H1 (cell line): ENCODE data around the gene PPFIBP2. TPM values are rescaled to one million over a fixed set of nuclear protein-coding genes. Genes with fewer than 3 reads are reported as not detected.

Experiments used
- CTCF ChIA-PET: fragments of 300-600 bp; sonication (Branson Sonifier 250); formaldehyde crosslinking; loops from one replicate; lab custom pipeline; 2021; ENCODE audit not compliant: partially characterized antibody; lab: Charles Lee
- POLR2A ChIA-PET: fragments of 300-600 bp; sonication (Branson Sonifier 250); formaldehyde crosslinking; loops from one replicate; lab custom pipeline; 2021; ENCODE audit warnings: inconsistent platforms; ENCODE audit not compliant: partially characterized antibody; lab: Charles Lee
- DNase-seq, 2 experiments: peaks; one replicate each; pipeline versions ENCODE4 v3.0.0 to v3.0.0-alpha.2; 2010 to 2022; ENCODE audit warnings: low spot score in 2 of 2, low read depth in 1 of 2, mixed read lengths in 1 of 2
- FAIRE-seq: peaks from 2 replicates; lab custom pipeline; 2011; peaks lifted over from hg19 to GRCh38; lab: Jason Lieb, UNC
- H2AFZ ChIP-seq: 2 replicates; pipeline ENCODE4 v1.8.1; 2012; ENCODE audit warnings: low read length, inconsistent platforms
- H2AK5ac ChIP-seq: 2 replicates; pipeline ENCODE4 v1.6.1; 2013; ENCODE audit warnings: low read depth, low read length
- H2BK120ac ChIP-seq: replicated peaks from 2 replicates; pipeline ENCODE3; 2013; ENCODE audit warnings: low read depth, low read length, inconsistent platforms
- H2BK12ac ChIP-seq: 2 replicates; pipeline ENCODE4 v1.6.1; 2013; ENCODE audit warnings: low read depth, low read length
- H2BK15ac ChIP-seq: 2 replicates; pipeline ENCODE4 v1.6.1; 2013; ENCODE audit warnings: low read length
- H2BK20ac ChIP-seq: 2 replicates; pipeline ENCODE4 v1.6.1; 2013; ENCODE audit warnings: low read length
- H2BK5ac ChIP-seq: 2 replicates; pipeline ENCODE4 v1.6.1; 2013; ENCODE audit warnings: low read depth, low read length
- H3K14ac ChIP-seq: 2 replicates; pipeline ENCODE4 v1.6.1; 2013; ENCODE audit warnings: inconsistent platforms; ENCODE audit not compliant: insufficient read length
- H3K18ac ChIP-seq: 2 replicates; pipeline ENCODE4 v1.6.1; 2013; ENCODE audit warnings: low read length; ENCODE audit errors: extremely low read depth
- H3K23ac ChIP-seq: 2 replicates; pipeline ENCODE4 v1.6.1; 2013; ENCODE audit warnings: inconsistent platforms; ENCODE audit not compliant: insufficient read length
- H3K23me2 ChIP-seq: 2 replicates; pipeline ENCODE4 v1.6.1; 2013; ENCODE audit warnings: low read depth, low read length
- H3K27ac ChIP-seq: 2 replicates; pipeline ENCODE4 v1.6.1; 2011; ENCODE audit warnings: low read depth, low read length, inconsistent platforms
- H3K27me3 ChIP-seq, 4 experiments: replicated peaks in 1 of 4; 1 replicate in 1 of 4; 2 replicates in 3 of 4; pipeline versions ENCODE4 v1.6.1 to v1.8.1; 2011 to 2013; ENCODE audit warnings: low read length in 3 of 4, mild to moderate bottlenecking in 3 of 4, inconsistent platforms in 2 of 4, mixed read lengths in 2 of 4, moderate library complexity in 1 of 4; ENCODE audit not compliant: control insufficient read depth in 3 of 4, insufficient read depth in 3 of 4; ENCODE audit errors: extremely low read depth in 1 of 4
- H3K36me3 ChIP-seq, 4 experiments: 2 replicates each; pipeline versions ENCODE4 v1.6.1 to v1.8.1; 2011 to 2013; ENCODE audit warnings: mild to moderate bottlenecking in 4 of 4, low read length in 3 of 4, moderate library complexity in 2 of 4, control low read depth in 1 of 4, inconsistent platforms in 1 of 4; ENCODE audit not compliant: insufficient read depth in 4 of 4, control insufficient read depth in 2 of 4
- H3K4ac ChIP-seq: replicated peaks from 2 replicates; pipeline ENCODE3; 2013; ENCODE audit warnings: low read length, low read depth, mixed read lengths, inconsistent platforms; ENCODE audit not compliant: insufficient read length
- H3K4me1 ChIP-seq, 4 experiments: replicated peaks in 1 of 4; 1 replicate in 1 of 4; 2 replicates in 3 of 4; pipeline versions ENCODE4 v1.6.1 to v1.8.1; 2011 to 2013; ENCODE audit warnings: low read length in 3 of 4, inconsistent platforms in 2 of 4, mixed read lengths in 1 of 4; ENCODE audit not compliant: insufficient read depth in 4 of 4, control insufficient read depth in 3 of 4
- H3K4me2 ChIP-seq, 2 experiments: 2 replicates each; pipeline versions ENCODE4 v1.6.1 to v1.8.1; 2011 to 2013; ENCODE audit warnings: low read depth in 2 of 2, low read length in 2 of 2, control low read depth in 1 of 2, inconsistent platforms in 1 of 2, mild to moderate bottlenecking in 1 of 2; ENCODE audit not compliant: insufficient read depth in 1 of 2
- H3K4me3 ChIP-seq, 4 experiments: fragments of 200-600, 300-600 bp in 1 of 4; sonication (generic), shearing (Covaris generic), sonication (Bioruptor Twin) in 1 of 4; 2 replicates each; pipeline versions ENCODE4 v1.5.1 to v1.8.1; 2011 to 2016; ENCODE audit warnings: low read length in 4 of 4, low read depth in 3 of 4, control low read depth in 2 of 4, inconsistent platforms in 2 of 4, mild to moderate bottlenecking in 2 of 4, mixed read lengths in 1 of 4, moderate library complexity in 1 of 4; ENCODE audit not compliant: insufficient read depth in 2 of 4; ENCODE audit errors: extremely low read depth in 1 of 4
- H3K56ac ChIP-seq: replicated peaks from 2 replicates; pipeline ENCODE3; 2013; ENCODE audit warnings: low read depth, mild to moderate bottlenecking, mixed read lengths, low read length, inconsistent platforms; ENCODE audit not compliant: insufficient read length
- H3K79me1 ChIP-seq: 2 replicates; pipeline ENCODE4 v1.6.1; 2013; ENCODE audit warnings: low read depth, low read length, control low read depth
- H3K79me2 ChIP-seq, 2 experiments: 2 replicates each; pipeline versions ENCODE4 v1.6.1 to v1.8.1; 2012 to 2013; ENCODE audit warnings: low read length in 2 of 2, mild to moderate bottlenecking in 2 of 2, inconsistent platforms in 1 of 2; ENCODE audit not compliant: insufficient read depth in 2 of 2, control insufficient read depth in 1 of 2
- H3K9ac ChIP-seq, 4 experiments: replicated peaks in 1 of 4; 1 replicate in 1 of 4; 2 replicates in 3 of 4; pipeline versions ENCODE4 v1.6.1 to v1.8.1; 2011 to 2013; ENCODE audit warnings: low read depth in 3 of 4, low read length in 3 of 4, control low read depth in 2 of 4, mild to moderate bottlenecking in 2 of 4, moderate library complexity in 2 of 4, inconsistent platforms in 1 of 4; ENCODE audit errors: extremely low read depth in 1 of 4
- H3K9me3 ChIP-seq, 2 experiments: 2 replicates each; pipeline versions ENCODE4 v1.6.1 to v1.8.1; 2012 to 2013; ENCODE audit warnings: mild to moderate bottlenecking in 2 of 2, moderate library complexity in 2 of 2, control low read depth in 1 of 2, inconsistent platforms in 1 of 2, low read depth in 1 of 2, low read length in 1 of 2, mixed read lengths in 1 of 2; ENCODE audit not compliant: insufficient read depth in 2 of 2
- H4K20me1 ChIP-seq, 2 experiments: replicated peaks in 1 of 2; 2 replicates each; pipeline versions ENCODE3 to v1.8.1; 2011 to 2013; ENCODE audit warnings: inconsistent platforms in 2 of 2, low read length in 2 of 2, mild to moderate bottlenecking in 1 of 2; ENCODE audit not compliant: insufficient read depth in 2 of 2, control insufficient read depth in 1 of 2
- H4K5ac ChIP-seq: 2 replicates; pipeline ENCODE4 v1.6.1; 2013; ENCODE audit warnings: low read length, low read depth, mixed read lengths, inconsistent platforms; ENCODE audit not compliant: insufficient read length
- H4K8ac ChIP-seq: 2 replicates; pipeline ENCODE4 v1.8.0; 2013; ENCODE audit warnings: mild to moderate bottlenecking, moderate library complexity, low read length, inconsistent platforms; ENCODE audit not compliant: insufficient read depth; ENCODE audit errors: extremely low read depth
- H4K91ac ChIP-seq: replicated peaks from 2 replicates; pipeline ENCODE3; 2013; ENCODE audit warnings: low read length, mixed read lengths, inconsistent platforms; ENCODE audit not compliant: insufficient read length
- HDAC6 ChIP-seq: IDR thresholded peaks from one replicate; pipeline ENCODE4 v1.7.1; 2012; ENCODE audit warnings: low read depth, mild to moderate bottlenecking, inconsistent platforms, low read length, moderate library complexity
- WGBS, 2 experiments: shearing (Covaris generic) in 1 of 2; methylation state at CpG; one replicate each; pipeline versions ENCODE4 v1.1.6 to v1.1.7; 2013 to 2015; ENCODE audit warnings: low lambda C conversion rate in 2 of 2, mixed read lengths in 2 of 2, inconsistent platforms in 1 of 2, low coverage in 1 of 2, missing lambda C conversion rate in 1 of 2; ENCODE audit not compliant: insufficient replicate concordance in 2 of 2, insufficient coverage in 1 of 2, insufficient read length in 1 of 2; ENCODE audit errors: extremely low coverage in 1 of 2, missing lambda C conversion rate in 1 of 2; 5-methylcytosine and 5-hydroxymethylcytosine counted together
- polyA plus RNA-seq, 7 experiments: library from polyadenylated mRNA; depleted of rRNA in 3 of 7; stranded (reverse) in 5 of 7; unstranded in 2 of 7; fragments of >200 nt in 5 of 7; fragments of 200-250 nt in 2 of 7; gene quantifications; 1 replicate in 5 of 7; 2 replicates in 1 of 7; 4 replicates in 1 of 7; pipeline versions ENCODE4 v1.2.1 to v1.2.3, GENCODE V29; 2011 to 2013; ENCODE audit warnings: missing spikeins in 2 of 7, mixed read lengths in 2 of 7
- total RNA-seq: library from RNA; stranded (reverse); fragmentation: NEBNext Ultra II Directional; extraction: Animal tissue kit (Norgen Biotek cat#: 25700); gene quantifications from 2 replicates; pipeline ENCODE4 v1.2.1, GENCODE V29; 2021
- TF ChIP-seq, protein P1 (sequence below): IDR thresholded peaks from 2 replicates; pipeline ENCODE4 v1.6.1; 2011; ENCODE audit warnings: low read length, improper control_type of control experiment

Gene PPFIBP2
- total and polyA plus RNA-seq, 2 of the 8 experiments (the other 6 are each of a cell fraction or from before 2014, with no cell fraction given), result 5.5 to 9.8 TPM

DNA sequence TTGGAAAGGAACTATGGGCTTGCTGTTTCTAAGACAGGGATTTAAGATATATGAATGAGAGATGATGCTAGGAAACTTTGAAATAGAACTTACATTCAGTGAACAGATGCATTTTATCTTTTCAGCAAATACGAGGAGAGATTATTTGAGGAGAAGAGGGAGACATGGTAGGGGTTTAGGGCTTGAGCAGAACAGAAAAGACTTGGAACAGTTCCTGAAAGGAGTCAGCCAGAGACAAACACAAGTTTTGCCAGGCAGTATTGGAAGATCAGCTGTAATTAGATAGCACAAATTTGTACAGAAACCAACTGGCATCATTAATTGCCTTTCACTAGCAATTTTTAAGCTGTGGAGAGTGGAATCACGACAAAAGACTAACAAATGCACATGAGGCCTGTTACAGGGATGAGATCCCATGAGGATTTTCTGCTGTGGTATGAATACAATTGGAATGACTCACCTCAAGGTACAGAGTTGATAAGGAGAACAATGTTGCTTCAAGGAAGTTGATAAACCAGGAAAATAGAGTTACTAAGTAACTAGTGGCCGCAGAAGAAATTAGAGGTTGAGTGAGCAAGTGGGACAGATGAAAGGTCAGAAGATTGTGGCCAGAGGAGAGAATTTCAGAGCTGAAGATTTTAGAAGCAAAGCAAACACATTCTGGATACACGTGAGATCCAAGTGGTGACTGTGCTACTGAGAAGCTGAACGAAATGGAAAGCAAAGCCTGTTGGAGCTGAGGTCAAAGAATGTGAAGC, 91.6 kb downstream of the PPFIBP2 start:
- H3K18ac ChIP-seq, result no peak overlapping the region
- no peak overlapping the region for H2BK5ac ChIP-seq
- CTCF ChIA-PET, result interaction anchor here (0.7 to 1.8 kb wide), 8 partner anchors 11 to 153 kb away, joined by 3 to 9 read pairs (median 3); no protein-coding TSS in a partner anchor
- no peaks in the 10 kb centered on the region for H3K79me2 ChIP-seq
- H3K9ac ChIP-seq, result no peak overlapping the region
- no peak overlapping the region for H3K4ac ChIP-seq
- no peak overlapping the region for H4K91ac ChIP-seq
- H2AK5ac ChIP-seq, result no peak overlapping the region
- POLR2A ChIA-PET, result interaction anchor here (0.8 to 1.4 kb wide), 2 partner anchors 31 to 46 kb away, joined by 3 to 4 read pairs; no protein-coding TSS in a partner anchor
- no peaks in the 10 kb centered on the region for H3K4me1 ChIP-seq
- no peak for DNase-seq
- no peaks in the 10 kb centered on the region for H3K9me3 ChIP-seq
- H4K8ac ChIP-seq, result no peak overlapping the region
- H2BK12ac ChIP-seq, result no peak overlapping the region
- H3K79me1 ChIP-seq, result no peaks in the 10 kb centered on the region
- H2BK120ac ChIP-seq, result no peak overlapping the region
- no peak overlapping the region for H4K5ac ChIP-seq
- FAIRE-seq, result no peak
- H2BK15ac ChIP-seq, result no peak overlapping the region
- H3K4me2 ChIP-seq, result no peak overlapping the region
- no peak overlapping the region for H2AFZ ChIP-seq
- H3K23ac ChIP-seq, result no peak overlapping the region
- H2BK20ac ChIP-seq, result no peak overlapping the region
- H4K20me1 ChIP-seq, result no peaks in the 10 kb centered on the region
- 82% methylated on average over 5 of the region's 5 CpGs; no CpG with 5 or more reads in 1 of the 2 experiments for WGBS, 2 experiments
- no peak overlapping the region for H3K14ac ChIP-seq
- no peak overlapping the region for H3K56ac ChIP-seq
- no peaks in the 10 kb centered on the region for H3K36me3 ChIP-seq
- H3K27ac ChIP-seq, result no peak overlapping the region
- no peaks in the 10 kb centered on the region for H3K27me3 ChIP-seq
- no peak overlapping the region for H3K4me3 ChIP-seq
- H3K23me2 ChIP-seq, result peaks cover 3% of the 10 kb centered on the region; the same call in 1 of the 2 replicates
- TF ChIP-seq, protein P1, sequence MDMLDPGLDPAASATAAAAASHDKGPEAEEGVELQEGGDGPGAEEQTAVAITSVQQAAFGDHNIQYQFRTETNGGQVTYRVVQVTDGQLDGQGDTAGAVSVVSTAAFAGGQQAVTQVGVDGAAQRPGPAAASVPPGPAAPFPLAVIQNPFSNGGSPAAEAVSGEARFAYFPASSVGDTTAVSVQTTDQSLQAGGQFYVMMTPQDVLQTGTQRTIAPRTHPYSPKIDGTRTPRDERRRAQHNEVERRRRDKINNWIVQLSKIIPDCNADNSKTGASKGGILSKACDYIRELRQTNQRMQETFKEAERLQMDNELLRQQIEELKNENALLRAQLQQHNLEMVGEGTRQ, result no peak
- no peak for TF ChIP-seq HDAC6
